ENCODE results near the gene DSCAML1.

Gene DSCAML1

GRCh38 chr11:117572129-117572528 is 224.9 kb downstream of the DSCAML1 start:
- no peak for DNase-seq

- DNase-seq, result no peak
Measured at GRCh38 chr11:117570701-117571100, 226.3 kb downstream of the DSCAML1 start.

- no peak for DNase-seq
Measured at GRCh38 chr11:117569911-117570310, 227.1 kb downstream of the DSCAML1 start.

GRCh38 chr11:117565709-117566108 is 231.3 kb downstream of the DSCAML1 start:
- DNase-seq, result no peak

- DNase-seq, result no peak
Measured at GRCh38 chr11:117564321-117564720, 232.7 kb downstream of the DSCAML1 start.

- DNase-seq, result no peak
Measured at GRCh38 chr11:117563556-117563955, 233.5 kb downstream of the DSCAML1 start.

GRCh38 chr11:117562136-117562535 is 234.9 kb downstream of the DSCAML1 start:
- DNase-seq, result no peak

GRCh38 chr11:117560780-117561530 is 236.1 kb downstream of the DSCAML1 start:
- no peak for DNase-seq

- no peak for DNase-seq
Measured at GRCh38 chr11:117559698-117560097, 237.3 kb downstream of the DSCAML1 start.

GRCh38 chr11:117557361-117557760 is 239.7 kb downstream of the DSCAML1 start:
- peak; percentile 39 for DNase-seq

- DNase-seq, result no peak
Measured at GRCh38 chr11:117554601-117555333, 242.2 kb downstream of the DSCAML1 start.

- no peak for DNase-seq
Measured at GRCh38 chr11:117552626-117553025, 244.4 kb downstream of the DSCAML1 start.

- no peak for DNase-seq
Measured at GRCh38 chr11:117551761-117552343, 245.2 kb downstream of the DSCAML1 start.

GRCh38 chr11:117550466-117550865 is 246.6 kb downstream of the DSCAML1 start:
- no peak for DNase-seq

- no peak for DNase-seq
Measured at GRCh38 chr11:117549417-117549816, 247.6 kb downstream of the DSCAML1 start.

GRCh38 chr11:117548876-117549275 is 248.1 kb downstream of the DSCAML1 start:
- DNase-seq, result no peak

GRCh38 chr11:117547946-117548345 is 249.1 kb downstream of the DSCAML1 start:
- DNase-seq, result no peak

GRCh38 chr11:117547195-117547850 is 249.7 kb downstream of the DSCAML1 start:
- no peak for DNase-seq

GRCh38 chr11:117546431-117547194 is 250.4 kb downstream of the DSCAML1 start:
- peak; percentile 56 for DNase-seq

GRCh38 chr11:117545706-117546105 is 251.3 kb downstream of the DSCAML1 start:
- DNase-seq, result no peak

GRCh38 chr11:117544130-117544800 is 252.8 kb downstream of the DSCAML1 start:
- DNase-seq, result no peak

- DNase-seq, result no peak
Measured at GRCh38 chr11:117541211-117541610, 255.8 kb downstream of the DSCAML1 start.

All from eye (tissue), 1 donor.